Measurements from ENCODE around the gene RBBP8NL.

DNA sequence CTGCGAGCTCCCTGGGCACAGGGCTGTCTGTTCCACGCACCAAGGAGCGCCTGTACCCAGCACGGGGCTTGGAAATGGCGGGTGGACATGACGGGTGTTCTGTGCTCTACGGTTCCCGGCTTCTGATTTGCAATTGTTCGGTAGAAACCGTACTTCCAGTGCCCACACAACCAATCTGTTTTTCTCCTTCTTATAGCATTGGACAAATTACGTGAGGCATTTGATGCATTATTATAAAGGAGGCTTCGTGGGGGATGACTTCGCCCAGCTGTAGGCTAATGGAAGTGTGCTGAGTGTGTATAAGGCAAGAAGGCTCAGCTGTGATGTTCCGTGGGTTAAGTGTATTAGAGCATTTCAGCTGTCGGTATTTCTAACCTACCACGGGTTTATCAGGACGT lies 50.3 kb downstream of the RBBP8NL start:
- TF ChIP-seq EZH2 (IDR thresholded peaks at IDR 0.05; ENCODE audit: low read depth, unreplicated experiment) (no peak), JUNB (IDR thresholded peaks at IDR 0.05; ENCODE audit: unreplicated experiment) (no peak), CREB1 (CRISPR knock-in tag; IDR thresholded peaks at IDR 0.05; ENCODE audit: low read depth) (no peak), ZNF331 (CRISPR knock-in tag; IDR thresholded peaks at IDR 0.05; ENCODE audit: low read depth) (no peak), REST (IDR thresholded peaks at IDR 0.05; ENCODE audit: unreplicated experiment) (no peak)
- TF ChIP-seq, protein P1, sequence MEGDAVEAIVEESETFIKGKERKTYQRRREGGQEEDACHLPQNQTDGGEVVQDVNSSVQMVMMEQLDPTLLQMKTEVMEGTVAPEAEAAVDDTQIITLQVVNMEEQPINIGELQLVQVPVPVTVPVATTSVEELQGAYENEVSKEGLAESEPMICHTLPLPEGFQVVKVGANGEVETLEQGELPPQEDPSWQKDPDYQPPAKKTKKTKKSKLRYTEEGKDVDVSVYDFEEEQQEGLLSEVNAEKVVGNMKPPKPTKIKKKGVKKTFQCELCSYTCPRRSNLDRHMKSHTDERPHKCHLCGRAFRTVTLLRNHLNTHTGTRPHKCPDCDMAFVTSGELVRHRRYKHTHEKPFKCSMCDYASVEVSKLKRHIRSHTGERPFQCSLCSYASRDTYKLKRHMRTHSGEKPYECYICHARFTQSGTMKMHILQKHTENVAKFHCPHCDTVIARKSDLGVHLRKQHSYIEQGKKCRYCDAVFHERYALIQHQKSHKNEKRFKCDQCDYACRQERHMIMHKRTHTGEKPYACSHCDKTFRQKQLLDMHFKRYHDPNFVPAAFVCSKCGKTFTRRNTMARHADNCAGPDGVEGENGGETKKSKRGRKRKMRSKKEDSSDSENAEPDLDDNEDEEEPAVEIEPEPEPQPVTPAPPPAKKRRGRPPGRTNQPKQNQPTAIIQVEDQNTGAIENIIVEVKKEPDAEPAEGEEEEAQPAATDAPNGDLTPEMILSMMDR (conservative IDR thresholded peaks at IDR 0.05; ENCODE audit: low read depth in 2 of 2): no peak

Data from GM23338 (cell line).